NT2/D1 (cell line): ENCODE data around the gene HELZ2.

Experiments
- SUZ12 ChIP-seq: IDR thresholded peaks from 2 replicates; pipeline ENCODE4 v1.6.1; 2011; ENCODE audit not compliant: insufficient read length, insufficient read depth; ENCODE audit errors: extremely low read depth
- ZNF274 ChIP-seq: IDR thresholded peaks from 2 replicates; pipeline ENCODE4 v1.6.1; 2011; ENCODE audit warnings: mild to moderate bottlenecking, low read depth, low read length

DNA sequence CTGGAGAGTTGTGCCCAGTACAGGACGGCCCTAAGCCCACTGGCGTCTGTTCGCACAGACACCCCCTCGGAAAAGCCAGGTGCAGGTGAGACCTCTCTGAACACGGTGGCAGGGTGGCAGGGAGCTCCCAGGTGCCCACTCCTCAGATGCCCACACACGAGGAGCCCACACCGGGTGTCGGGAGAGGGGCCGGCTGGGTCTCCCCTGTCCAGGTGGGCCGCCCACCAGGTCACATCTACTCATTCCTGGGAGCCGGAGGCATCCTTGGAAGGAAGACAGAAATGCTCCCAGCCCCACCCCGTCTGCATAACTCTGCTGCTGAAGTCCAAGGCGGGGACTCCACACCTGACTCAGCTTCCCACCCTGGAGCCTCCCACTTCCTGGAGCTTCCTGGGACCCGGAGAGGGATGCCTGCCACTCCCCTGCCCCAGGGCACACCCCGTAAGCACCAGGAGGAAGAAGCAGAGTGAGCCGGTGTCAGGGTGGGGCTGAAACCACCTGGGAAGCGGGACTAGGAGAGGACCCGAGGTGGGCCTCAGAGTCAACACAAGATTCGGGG, 29.0 kb downstream of the HELZ2 start:
- TF ChIP-seq ZNF274 (no peak), SUZ12 (no peak)
